ENCODE measurements around the gene PROSER3.

The PROSER3 gene

GRCh38 chr19:35811317-35812219, 53.6 kb downstream of the PROSER3 start:
- Histone ChIP-seq H3K27ac (no peak overlapping the region), H3K4me3 (IDR thresholded peaks at IDR 0.05; ENCODE audit: insufficient read depth, low read depth, low read length) (no peak overlapping the region), H3K4me2 (no peak overlapping the region), H2AFZ (ENCODE audit: low read depth) (no peak overlapping the region), H3K27me3 (ENCODE audit: insufficient read depth, low read depth) (peaks cover 67% of the 10 kb centered on the region), H3K36me3 (ENCODE audit: insufficient read depth) (no peaks in the 10 kb centered on the region), H3K4me1 (ENCODE audit: low read depth, poor library complexity, severe bottlenecking) (no peaks in the 10 kb centered on the region), H4K20me1 (ENCODE audit: insufficient read depth) (no peaks in the 10 kb centered on the region), H3K79me2 (ENCODE audit: insufficient read depth, low read depth) (no peaks in the 10 kb centered on the region), H3K9ac (no peak overlapping the region)
- TF ChIP-seq CTCF (conservative IDR thresholded peaks at IDR 0.05; ENCODE audit: low read depth, low read length), result no peak

GRCh38 chr19:35812220-35813042, 54.5 kb downstream of the PROSER3 start, which contains the start of gene PRODH2:
TSS of gene PRODH2 (minus strand) at chr19:35812845. CDS start at chr19:35812805, 40 bp downstream.
- H3K27me3 ChIP-seq (ENCODE audit: insufficient read depth, low read depth), result peaks cover 66% of the 10 kb centered on the region
- H3K4me3 ChIP-seq (IDR thresholded peaks at IDR 0.05; ENCODE audit: insufficient read depth, low read depth, low read length), result no peak within 1 kb of the TSS
- no peaks in the 10 kb centered on the region for H3K36me3 ChIP-seq (ENCODE audit: insufficient read depth)
- no peak within 1 kb of the TSS for H3K9ac ChIP-seq
- H3K4me1 ChIP-seq (ENCODE audit: low read depth, poor library complexity, severe bottlenecking), result no peaks in the 10 kb centered on the region
- TF ChIP-seq CTCF (conservative IDR thresholded peaks at IDR 0.05; ENCODE audit: low read depth, low read length), result no peak
- H2AFZ ChIP-seq (ENCODE audit: low read depth), result no peak within 1 kb of the TSS
- H3K27ac ChIP-seq, result no peak within 1 kb of the TSS
- H4K20me1 ChIP-seq (ENCODE audit: insufficient read depth), result no peaks in the 10 kb centered on the region
- no peaks in the 10 kb centered on the region for H3K79me2 ChIP-seq (ENCODE audit: insufficient read depth, low read depth)
- no peak within 1 kb of the TSS for H3K4me2 ChIP-seq

GRCh38 chr19:35813043-35813890, 55.3 kb downstream of the PROSER3 start:
- Histone ChIP-seq H4K20me1 (ENCODE audit: insufficient read depth) (no peaks in the 10 kb centered on the region), H3K9ac (no peak overlapping the region), H3K4me3 (IDR thresholded peaks at IDR 0.05; ENCODE audit: insufficient read depth, low read depth, low read length) (no peak overlapping the region), H3K27ac (no peak overlapping the region), H3K4me1 (ENCODE audit: low read depth, poor library complexity, severe bottlenecking) (no peaks in the 10 kb centered on the region), H3K79me2 (ENCODE audit: insufficient read depth, low read depth) (no peaks in the 10 kb centered on the region), H3K27me3 (ENCODE audit: insufficient read depth, low read depth) (peaks cover 58% of the 10 kb centered on the region), H3K4me2 (no peak overlapping the region), H2AFZ (ENCODE audit: low read depth) (no peak overlapping the region), H3K36me3 (ENCODE audit: insufficient read depth) (no peaks in the 10 kb centered on the region)
- no peak for TF ChIP-seq CTCF (conservative IDR thresholded peaks at IDR 0.05; ENCODE audit: low read depth, low read length)

GRCh38 chr19:35816262-35816661, 58.3 kb downstream of the PROSER3 start:
- no peaks in the 10 kb centered on the region for H4K20me1 ChIP-seq (ENCODE audit: insufficient read depth)
- H3K79me2 ChIP-seq (ENCODE audit: insufficient read depth, low read depth), result no peaks in the 10 kb centered on the region
- no peaks in the 10 kb centered on the region for H3K36me3 ChIP-seq (ENCODE audit: insufficient read depth)
- H3K27ac ChIP-seq, result no peak overlapping the region
- H3K27me3 ChIP-seq (ENCODE audit: insufficient read depth, low read depth), result peaks cover 59% of the 10 kb centered on the region
- H3K4me3 ChIP-seq (IDR thresholded peaks at IDR 0.05; ENCODE audit: insufficient read depth, low read depth, low read length), result no peak overlapping the region
- no peak overlapping the region for H2AFZ ChIP-seq (ENCODE audit: low read depth)
- H3K4me1 ChIP-seq (ENCODE audit: low read depth, poor library complexity, severe bottlenecking), result no peaks in the 10 kb centered on the region
- no peak overlapping the region for H3K9ac ChIP-seq
- no peak overlapping the region for H3K4me2 ChIP-seq
- TF ChIP-seq CTCF (conservative IDR thresholded peaks at IDR 0.05; ENCODE audit: low read depth, low read length), result no peak

Data from KMS-11 (cell line).